Measurements from ENCODE around the gene BCAS3.
"Not testable (repeated sequence)": the region's sequence is repeated elsewhere in the genome, so short reads cannot be mapped to it uniquely, and the experiment has no call there.

Gene BCAS3

DNA sequence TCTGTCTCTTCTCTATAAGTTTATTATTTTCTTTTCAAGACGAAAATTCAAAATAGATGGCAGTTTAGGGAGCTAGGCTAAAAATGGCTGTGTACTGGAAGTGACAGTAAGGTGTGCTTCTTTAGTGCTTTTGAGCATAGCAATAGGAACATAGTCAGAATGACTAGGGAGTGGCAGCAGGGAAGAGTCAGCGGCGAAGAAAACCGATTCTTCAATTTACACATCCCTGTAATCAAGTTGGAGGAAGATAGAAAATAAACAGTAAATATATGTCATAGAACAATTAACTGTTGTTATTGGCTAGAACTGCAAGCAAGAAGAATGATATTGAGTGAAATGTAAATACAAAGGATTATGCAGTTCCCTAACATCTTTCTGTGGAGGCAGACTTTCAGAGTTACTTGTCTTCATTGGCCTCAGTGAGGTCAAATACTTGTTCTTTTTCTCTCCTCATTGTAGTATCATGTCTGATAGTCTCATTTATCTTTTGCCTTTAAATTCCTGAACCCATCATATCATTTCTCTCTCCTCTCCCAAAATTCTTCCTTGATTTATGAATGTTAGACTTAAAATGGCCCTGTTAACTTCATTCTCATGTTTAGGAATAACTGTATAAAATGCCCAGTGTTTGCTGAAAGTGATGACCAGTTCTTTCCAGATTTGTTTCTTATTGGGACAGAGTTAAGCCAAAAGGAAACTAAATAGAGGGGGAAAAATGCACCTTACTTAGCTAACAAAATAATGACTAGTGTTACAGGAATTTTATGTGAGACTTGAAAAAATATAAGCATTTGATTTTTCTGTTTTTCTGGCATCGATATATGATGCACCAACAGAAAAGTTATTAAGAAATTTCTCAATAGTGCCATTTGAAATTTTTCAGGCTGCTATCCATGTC is 211.4 kb downstream of the BCAS3 start:
- no peak for DNase-seq

DNA sequence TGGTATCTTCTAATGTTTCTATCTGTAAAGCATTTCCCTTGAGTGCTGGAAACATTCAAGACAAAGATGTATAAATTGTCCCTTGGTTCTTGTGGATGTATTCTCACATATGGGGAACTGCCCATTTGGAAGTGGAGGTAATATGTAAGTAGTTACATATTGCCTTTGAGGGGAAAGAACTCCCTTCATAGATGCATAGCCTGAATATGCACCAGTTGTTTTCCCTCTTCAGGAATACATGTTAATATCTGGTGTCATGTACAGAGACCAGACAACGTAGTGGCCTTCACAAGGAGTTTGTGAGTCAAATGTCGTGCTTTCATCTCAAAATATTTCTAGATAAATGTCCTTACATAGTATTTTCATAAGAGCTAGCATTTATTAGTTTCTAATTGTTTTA is 213.5 kb downstream of the BCAS3 start:
- no peak for DNase-seq

DNA sequence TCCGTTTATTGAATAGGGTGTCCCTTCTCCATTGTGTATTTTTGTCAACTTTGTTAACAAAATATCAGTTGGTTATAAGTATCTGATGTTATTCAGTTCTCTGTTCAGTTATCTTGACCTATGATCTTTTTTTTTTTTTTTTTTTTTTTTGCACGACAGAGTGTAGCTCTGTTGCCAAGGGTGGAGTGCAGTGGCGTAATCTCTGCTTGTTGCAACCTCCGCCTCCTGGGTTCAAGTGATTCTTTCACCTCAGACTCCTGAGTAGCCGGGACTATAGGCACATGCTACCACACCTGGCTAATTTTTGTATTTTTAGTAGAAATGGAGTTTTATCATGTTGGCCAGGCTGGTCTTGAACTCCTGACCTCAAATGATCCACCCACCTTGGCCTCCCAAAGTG is 215.8 kb downstream of the BCAS3 start:
- no peak for DNase-seq

DNA sequence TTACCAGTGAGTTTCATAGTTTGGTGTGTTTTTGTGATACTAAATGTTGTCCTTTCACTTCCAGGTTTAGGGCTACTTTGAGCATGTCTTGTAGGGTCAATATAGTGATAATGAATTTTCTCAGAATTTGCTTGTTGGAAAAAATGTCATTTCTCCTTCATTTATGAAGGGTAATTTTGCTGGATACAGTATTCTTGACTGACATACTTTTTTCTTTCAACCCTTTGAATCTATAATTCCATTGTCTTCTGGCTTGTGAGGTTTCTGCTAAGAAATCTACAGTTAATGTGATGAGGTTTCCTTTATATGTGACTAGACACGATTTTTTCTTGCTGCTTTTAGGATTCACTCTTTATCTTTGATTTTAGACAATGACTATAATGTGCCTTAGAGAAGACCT is 219.3 kb downstream of the BCAS3 start:
- no peak for DNase-seq

DNA sequence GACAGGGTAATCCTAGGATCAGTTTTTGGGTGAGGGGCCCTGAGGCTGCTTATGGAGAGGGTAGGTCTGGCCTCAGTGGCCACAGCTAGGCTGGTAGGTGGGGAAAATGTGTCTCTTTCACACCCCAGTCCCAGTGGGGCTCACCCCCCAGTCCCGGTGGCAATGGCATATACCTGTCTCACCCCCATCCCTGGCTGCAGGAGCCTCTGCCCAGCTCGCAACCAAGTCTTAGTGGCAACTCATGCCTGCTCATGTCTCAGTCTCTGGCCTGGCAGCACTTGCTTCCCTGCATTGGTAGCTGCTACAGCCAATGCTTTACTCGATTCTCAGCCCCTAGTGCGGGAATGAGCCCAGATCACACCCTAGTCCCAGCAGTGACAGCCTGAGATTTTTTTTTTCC is 221.5 kb downstream of the BCAS3 start:
- no peak for DNase-seq

DNA sequence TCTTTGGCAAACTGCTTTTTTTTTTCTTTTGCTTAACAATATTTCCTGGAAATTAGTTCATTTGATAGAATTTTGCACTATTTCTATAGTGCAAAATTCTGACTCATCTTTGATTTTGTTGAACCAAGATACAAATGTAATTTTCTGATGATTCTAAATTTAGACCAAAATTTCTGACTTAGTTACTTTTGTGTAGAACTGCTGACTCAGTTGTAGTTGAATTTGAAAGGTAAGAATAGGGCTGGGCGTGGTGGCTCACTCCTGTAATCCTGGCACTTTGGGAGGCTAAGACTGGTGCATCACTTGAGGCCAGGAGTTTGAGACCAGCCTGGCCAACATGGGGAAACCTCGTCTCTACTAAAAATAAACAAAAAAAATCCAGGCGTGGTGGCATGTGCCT is 223.0 kb downstream of the BCAS3 start:
- no peak for DNase-seq

DNA sequence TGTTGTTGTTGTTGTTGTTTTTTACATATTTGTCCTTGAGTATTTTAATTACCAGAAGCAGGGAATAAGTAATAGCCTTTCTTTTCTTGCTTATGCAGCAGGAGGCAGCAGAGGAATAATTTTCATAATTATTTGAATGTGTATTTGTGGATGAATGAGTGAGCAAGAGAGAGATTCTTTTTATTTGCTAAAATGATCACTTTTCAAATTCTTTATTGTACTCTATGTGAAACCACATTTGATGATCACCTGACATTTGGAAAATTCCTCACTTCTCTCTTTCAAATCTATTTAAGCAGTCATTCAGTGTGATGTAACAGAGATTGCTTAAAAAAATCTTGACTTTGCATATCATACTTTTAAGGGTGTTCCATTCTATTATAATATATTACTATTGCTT is 223.6 kb downstream of the BCAS3 start:
- no peak for DNase-seq

DNA sequence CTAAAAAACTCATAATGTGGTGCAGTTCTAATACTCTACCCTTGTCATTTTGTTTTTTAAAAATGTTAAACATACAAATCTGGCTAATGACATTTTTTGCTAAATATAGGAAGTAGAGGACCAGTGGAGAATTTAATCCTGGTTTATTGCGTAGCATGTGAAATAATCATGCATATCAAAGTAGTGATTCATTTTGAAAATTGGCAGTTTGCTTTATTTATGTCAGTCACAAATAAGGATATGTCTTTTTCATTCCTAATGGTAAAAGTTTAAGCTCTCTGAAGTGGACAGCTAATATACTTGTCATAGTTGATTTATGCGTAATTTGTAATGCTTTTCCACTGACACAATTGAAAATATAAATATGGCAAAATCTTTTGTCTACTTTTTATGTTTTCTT is 224.2 kb downstream of the BCAS3 start:
- no peak for DNase-seq

DNA sequence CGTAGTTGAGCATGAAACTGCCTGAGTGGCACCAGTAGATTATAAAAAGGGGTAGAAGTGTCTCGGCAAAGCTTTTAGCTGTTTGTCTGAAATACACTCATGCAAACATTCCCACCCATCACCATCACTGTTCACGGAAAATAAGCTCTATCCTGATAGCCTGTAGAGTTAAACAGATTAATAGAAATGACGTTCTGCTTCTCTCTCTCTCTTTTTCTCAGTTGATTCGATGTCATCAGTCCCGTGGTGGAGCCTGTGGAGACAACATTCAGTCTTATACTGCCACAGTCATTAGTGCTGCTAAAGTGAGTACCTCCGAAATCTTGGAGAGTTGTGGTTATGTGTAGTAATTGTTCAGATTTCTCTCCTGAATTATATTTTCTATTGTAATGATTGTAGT is 224.7 kb downstream of the BCAS3 start:
- DNase-seq, result peak; percentile 36

DNA sequence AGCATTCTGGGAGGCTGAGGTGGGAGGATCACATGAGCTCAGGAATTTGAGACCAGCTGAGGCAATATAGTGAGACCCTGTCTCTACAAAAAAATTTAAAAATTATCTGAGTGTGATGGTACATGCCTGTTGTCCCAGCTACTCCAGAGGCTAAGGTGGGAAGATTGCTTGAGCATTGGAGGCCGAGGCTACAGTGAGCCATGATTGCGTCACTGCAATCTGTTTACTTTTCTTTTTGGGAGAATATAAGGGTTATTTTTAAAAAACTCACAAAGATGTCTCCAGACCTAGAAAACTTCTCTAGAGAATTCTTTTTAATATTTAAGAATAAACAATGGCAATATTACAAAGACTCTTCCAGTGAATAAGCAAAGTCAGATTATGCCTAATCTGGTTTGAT is 226.9 kb downstream of the BCAS3 start:
- DNase-seq, result no peak

DNA sequence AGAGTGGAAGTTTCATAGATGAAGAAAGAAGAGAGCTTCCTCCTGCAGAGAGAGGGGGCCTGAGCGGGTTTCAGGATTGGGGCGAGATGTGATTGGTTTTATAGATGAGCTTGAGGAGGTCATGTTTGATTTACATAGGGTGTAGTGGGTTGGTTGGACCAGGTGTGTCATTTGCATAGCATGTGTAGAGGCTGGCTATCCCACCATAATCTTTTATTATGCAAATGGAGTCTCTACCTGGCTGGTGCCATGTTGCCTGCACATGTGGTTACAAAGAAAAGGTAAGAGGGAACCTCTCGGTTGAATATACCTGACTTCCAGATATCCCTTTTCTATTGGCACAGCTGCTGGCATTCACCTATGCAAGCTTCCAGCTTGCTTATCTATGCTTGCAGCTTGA is 228.1 kb downstream of the BCAS3 start:
- DNase-seq, result no peak

DNA sequence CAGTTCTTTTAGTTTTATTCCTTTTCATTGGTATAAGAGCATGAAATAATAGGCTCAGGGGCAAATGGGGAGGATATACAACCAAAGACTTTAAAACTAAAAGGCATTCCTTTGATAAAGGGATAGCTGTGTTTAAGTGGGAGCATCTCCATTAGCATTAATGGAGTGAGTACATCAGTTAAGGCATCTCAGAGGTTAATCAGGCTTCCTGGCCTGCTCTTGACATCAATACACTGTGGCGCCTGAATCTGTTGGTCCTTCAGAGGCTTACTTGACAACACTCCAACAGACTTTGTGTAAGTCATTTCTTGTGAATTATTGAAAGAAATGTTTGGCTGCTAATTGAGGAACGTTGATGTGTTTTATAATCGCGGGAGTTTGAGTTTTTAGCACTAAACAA is 230.7 kb downstream of the BCAS3 start:
- DNase-seq, result peak; percentile 34

DNA sequence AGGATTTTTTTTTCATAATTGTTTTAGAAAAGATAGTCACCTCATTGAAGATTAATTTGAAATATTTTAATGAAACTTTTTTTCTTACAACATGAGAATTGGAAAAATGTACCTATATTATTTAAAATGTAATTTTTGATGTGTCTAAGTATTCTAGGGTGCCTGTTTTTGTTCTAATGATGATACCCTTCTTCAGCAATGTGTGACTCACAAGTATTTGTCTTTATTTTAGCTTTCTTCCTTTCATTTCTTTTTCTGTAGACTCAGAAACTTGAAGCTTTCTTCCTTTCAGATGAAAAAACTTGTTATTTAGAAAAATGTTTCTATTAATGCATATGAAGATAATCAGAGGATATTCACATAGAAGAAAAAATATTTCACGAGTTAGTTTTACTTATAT is 231.8 kb downstream of the BCAS3 start:
- no peak for DNase-seq

DNA sequence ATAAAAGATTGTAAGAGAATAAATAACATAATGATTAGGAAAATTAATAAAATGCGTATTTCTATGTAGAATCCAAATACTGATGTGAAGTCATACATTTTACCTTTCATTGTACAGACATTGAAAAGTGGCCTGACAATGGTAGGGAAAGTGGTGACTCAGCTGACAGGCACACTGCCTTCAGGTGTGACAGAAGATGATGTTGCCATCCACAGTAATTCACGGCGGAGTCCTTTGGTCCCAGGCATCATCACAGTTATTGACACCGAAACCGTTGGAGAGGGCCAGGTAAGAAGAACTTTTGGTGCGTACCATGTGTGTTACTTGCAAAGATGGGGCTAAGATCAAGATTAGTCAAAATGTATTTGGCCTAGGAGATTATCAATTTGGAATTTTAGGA is 232.8 kb downstream of the BCAS3 start:
- DNase-seq, result no peak

DNA sequence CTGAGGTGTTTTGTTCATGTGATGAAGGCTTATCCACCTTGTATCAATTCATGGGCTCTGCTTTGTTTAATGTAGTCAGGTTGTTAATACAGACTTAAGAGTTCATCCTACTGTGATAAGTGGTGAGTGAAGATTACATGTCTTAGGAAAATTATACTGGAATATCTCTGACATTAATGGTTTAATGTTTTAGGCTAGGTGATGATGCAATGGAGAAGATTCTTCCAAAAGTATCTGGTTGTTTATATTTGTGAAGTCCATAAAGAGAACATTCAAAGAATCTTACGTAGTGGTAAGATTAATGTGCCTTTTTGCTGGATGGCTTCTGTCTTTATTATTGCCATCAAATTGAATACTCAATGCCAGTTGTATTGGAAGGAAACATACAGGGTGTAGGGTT is 236.4 kb downstream of the BCAS3 start:
- DNase-seq, result no peak

DNA sequence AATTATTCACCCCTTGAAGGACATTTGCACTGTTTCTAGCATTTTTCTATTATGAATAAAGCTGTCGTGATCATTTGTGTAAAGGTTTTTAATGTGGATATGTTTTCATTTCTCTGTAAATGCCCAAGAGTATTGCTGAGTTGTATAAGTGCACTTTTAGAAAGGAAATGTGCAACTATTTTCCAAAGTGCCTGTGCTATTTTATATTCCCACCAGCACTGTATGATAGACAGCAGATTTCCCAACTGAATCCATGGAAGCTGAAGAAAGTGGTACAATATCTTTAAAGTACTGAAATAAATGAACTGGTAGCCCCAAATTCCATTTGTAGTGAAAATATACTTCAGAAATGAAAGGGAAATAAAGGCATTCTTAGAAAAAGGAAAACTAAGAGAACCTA is 238.4 kb downstream of the BCAS3 start:
- DNase-seq, result no peak

DNA sequence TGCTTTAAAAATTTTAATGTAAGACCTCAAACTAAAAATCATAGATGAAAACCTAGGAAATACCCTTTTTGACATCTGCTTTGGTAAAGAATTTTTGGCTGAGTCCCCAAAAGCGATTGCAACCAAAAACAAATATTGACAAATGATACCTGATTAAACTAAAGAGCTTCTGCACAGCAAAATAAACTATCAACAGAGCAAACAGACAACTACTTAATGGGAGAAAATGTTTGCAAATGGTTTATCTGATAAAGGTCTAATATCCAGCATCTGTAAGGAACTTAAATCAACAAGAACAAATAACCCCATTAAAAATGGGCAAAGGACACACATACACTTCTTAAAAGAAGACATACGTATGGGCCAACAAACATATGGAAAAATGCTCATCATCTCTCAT is 242.5 kb downstream of the BCAS3 start:
- no peak for DNase-seq

DNA sequence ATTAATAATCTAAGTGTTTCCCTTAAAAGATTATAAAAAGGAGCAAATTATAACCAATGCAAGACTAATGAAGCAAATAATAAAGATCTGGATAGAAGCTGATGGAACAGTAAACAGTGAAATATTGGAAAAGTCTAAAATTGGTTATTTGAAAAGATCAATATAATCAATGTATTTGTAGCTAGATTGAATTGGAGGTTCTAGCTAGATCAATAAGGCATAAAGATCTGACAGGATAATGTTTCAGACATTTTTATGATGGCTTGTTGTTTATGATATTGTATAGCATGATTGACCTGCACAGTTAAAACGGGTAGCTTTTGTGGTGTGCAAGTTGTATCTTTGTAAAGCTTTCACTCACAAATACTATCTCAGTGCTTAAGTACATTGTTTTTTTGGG is 245.3 kb downstream of the BCAS3 start:
- DNase-seq, result no peak

DNA sequence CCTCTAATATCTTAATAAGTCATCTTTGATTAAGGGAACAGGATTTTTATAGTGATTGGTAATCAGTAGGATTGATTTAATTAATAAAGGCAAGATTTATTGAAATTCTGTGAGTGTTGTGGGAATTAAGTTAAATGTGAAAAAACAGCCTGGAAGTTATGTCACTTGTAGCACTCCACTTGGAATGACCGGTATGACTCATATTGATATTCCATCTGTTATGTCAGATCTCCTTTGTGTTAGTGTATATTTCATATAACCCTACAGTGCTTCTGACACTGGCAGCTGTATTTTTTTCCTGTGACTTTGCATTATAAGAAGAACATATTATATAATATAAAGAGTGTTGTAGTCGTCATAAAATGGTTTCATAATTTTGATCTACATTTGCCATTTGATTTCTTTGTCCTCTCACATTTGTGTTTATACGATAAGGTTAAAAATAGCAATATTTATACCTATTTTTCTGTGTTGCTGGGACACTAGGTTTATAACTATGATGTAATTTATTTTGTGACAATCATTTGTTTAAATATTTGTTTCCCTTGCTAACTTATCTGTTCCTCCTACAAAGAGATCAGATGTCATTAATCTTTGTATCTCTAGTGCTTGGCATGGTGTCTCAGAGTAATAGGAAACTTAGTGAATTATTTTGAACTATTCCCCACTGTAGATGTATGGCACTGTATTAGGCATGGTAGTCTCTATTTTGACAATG is 249.0 kb downstream of the BCAS3 start:
- DNase-seq, result no peak

DNA sequence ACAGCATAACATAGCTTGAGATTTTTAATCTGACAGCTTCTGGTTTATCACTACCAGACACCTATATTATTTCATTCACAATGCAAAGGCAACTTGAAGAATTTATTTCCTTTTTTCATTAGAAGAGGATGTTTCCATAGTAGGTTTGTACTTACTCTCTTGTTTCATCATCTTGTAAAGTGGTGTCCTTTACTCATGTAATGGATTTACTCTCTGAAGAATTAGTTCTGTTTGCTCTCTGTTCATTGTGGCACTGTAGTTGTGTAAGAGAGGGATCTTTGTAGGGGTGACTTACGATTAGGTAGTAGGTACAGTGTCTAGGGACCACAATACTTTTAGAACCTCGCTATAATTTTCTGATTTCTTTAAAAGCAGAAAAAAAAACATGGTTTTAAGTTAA is 256.1 kb downstream of the BCAS3 start:
- DNase-seq, result no peak

DNA sequence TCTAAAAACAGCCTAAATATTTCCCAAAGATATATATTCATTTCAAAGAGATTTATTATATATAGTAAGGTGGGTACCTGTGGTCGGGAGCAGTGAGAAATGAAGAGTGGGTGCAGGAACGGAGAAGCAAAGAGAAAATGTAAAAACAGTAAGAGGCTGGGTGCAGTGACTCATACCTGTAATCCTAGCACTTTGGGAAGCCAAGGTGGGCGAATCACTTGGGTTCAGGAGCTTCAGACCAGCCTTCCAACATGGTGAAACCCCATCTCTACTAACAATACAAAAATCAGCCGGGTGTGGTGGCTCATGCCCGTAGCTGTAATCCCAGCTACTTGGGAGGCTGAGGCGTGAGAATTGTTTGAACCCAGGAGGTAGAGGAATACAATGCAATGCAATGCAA is 257.1 kb downstream of the BCAS3 start:
- DNase-seq, result no peak

DNA sequence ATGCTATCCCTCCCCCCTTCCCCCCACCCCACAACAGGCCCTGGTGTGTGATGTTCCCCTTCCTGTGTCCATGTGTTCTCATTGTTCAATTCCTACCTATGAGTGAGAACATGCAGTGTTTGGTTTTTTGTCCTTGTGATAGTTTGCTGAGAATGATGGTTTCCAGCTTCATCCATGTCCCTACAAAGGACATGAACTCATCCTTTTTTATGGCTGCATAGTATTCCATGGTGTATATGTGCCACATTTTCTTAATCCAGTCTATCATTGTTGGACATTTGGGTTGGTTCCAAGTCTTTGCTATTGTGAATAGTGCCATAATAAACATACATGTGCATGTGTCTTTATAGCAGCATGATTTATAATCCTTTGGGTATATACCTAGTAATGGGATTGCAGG is 258.3 kb downstream of the BCAS3 start:
- not testable (repeated sequence) for DNase-seq

DNA sequence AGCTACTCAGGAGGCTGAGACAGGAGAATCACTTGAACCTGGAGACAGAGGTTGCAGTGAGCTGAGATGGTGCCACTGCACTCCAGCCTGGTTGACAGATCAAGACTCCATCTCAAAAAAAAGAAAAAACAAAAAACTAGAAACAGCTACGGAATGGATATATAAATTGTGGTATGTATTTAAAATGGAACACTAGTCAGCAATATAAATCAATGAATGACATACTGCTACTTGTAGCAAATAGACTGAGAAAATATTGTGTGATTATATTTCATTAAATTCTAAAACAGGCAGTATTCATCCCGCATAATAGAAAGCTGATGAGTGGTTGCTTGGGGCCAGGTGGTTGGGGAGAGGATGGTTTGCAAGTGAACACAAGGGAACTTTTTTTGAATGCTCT is 261.7 kb downstream of the BCAS3 start:
- no peak for DNase-seq

DNA sequence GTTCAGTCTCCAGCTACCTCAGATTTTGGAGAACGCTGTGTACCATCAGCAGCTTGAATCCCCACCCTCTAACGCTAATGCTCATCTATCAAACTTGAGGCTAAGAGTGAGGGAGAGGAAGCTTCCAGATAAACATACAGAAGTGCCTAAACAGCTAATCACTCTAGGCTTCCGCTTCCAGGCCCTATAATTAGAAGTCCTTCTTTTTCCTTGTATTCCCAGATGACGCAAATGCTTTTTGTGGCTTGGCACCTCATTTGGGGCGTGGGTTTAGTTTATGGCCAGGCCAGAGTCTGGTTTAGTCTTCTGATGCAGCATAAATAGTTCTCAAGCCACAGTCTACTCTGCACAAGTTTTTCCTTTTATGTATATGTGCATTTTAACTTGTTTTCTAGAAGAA is 263.4 kb downstream of the BCAS3 start:
- no peak for DNase-seq

DNA sequence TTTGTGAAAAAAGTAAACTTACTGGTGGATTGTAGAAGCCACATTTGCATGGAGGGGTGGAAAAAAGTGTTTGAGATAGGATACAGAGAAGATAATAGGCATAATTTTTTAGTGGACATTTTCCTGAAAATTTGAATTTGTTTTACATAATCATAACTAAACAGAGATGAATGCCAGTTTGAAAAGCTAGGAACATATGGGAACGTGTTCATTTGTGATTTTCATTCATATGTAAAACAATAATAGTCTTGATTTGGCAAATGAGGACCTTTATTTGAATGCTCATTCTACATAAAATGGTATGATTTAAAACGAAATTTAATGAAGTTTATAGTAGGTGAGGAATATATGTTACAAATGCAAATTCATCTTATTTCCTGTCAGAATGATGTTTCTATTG is 263.9 kb downstream of the BCAS3 start:
- no peak for DNase-seq

Data from retina (tissue), 1 donor.